Loucy (cell line): ENCODE data around the gene XRCC3.

Experiments
- H2AFZ ChIP-seq: fragments of 200-600 bp; sonication (generic); 2 replicates; pipeline ENCODE4 v1.6.0; 2016; ENCODE audit warnings: antibody characterized with exemption, mild to moderate bottlenecking, low read length, moderate library complexity
- H3F3A ChIP-seq: fragments of 200-600 bp; 2 replicates; pipeline ENCODE4 v1.6.0; 2016; ENCODE audit warnings: antibody characterized with exemption, low read depth, mild to moderate bottlenecking
- H3K27me3 ChIP-seq: fragments of 200-600 bp; sonication (generic); 2 replicates; pipeline ENCODE4 v1.6.1; 2014; ENCODE audit warnings: low read length, mild to moderate bottlenecking; ENCODE audit not compliant: insufficient read depth, poor library complexity, severe bottlenecking
- H3K36me3 ChIP-seq: fragments of 200-600 bp; sonication (generic); 2 replicates; pipeline ENCODE4 v1.6.1; 2016; ENCODE audit warnings: low read length; ENCODE audit not compliant: insufficient read depth
- H3K4me1 ChIP-seq: fragments of 200-600 bp; sonication (generic); 2 replicates; pipeline ENCODE4 v1.5.1; 2014; ENCODE audit warnings: low read length, mild to moderate bottlenecking; ENCODE audit not compliant: insufficient read depth, poor library complexity, severe bottlenecking
- H3K4me2 ChIP-seq: fragments of 200-600 bp; sonication (generic); 2 replicates; pipeline ENCODE4 v1.6.0; 2014; ENCODE audit warnings: antibody characterized with exemption, low read length, low read depth, mild to moderate bottlenecking; ENCODE audit not compliant: poor library complexity, severe bottlenecking
- H3K4me3 ChIP-seq: fragments of 200-600 bp; sonication (generic); 2 replicates; pipeline ENCODE4 v1.5.1; 2014; ENCODE audit warnings: low read length, mild to moderate bottlenecking, mixed read lengths; ENCODE audit not compliant: poor library complexity, severe bottlenecking
- H3K79me2 ChIP-seq: fragments of 200-600 bp; sonication (generic); 2 replicates; pipeline ENCODE4 v1.6.1; 2014; ENCODE audit warnings: low read length; ENCODE audit not compliant: insufficient read depth
- H3K9ac ChIP-seq: fragments of 200-600 bp; sonication (generic); 2 replicates; pipeline ENCODE4 v1.6.0; 2014; ENCODE audit warnings: mild to moderate bottlenecking, low read depth, low read length, moderate library complexity; ENCODE audit not compliant: poor library complexity, severe bottlenecking
- H3K9me2 ChIP-seq: fragments of 200-600 bp; sonication (generic); replicated peaks from 2 replicates; pipeline ENCODE4 v1.6.1; 2016; ENCODE audit warnings: low read depth, low read length, mixed read lengths
- H3K9me3 ChIP-seq: fragments of 200-600 bp; sonication (generic); 2 replicates; pipeline ENCODE4 v1.6.1; 2014; ENCODE audit warnings: mild to moderate bottlenecking, antibody characterized with exemption, low read length, low read depth; ENCODE audit not compliant: insufficient read depth
- H4K20me1 ChIP-seq: fragments of 200-600 bp; sonication (generic); 2 replicates; pipeline ENCODE4 v1.6.0; 2014; ENCODE audit warnings: antibody characterized with exemption, low read length, mild to moderate bottlenecking; ENCODE audit not compliant: insufficient read depth, poor library complexity, severe bottlenecking
- EZH2phosphoT487 ChIP-seq: fragments of 200-600 bp; IDR thresholded peaks from 2 replicates; pipeline ENCODE4 v1.6.1; 2018; ENCODE audit warnings: antibody characterized with exemption, mild to moderate bottlenecking, moderate library complexity, borderline replicate concordance
- TF ChIP-seq, protein P1 (sequence below): fragments of 200-600 bp; sonication (generic); conservative IDR thresholded peaks from 2 replicates; pipeline ENCODE4 v1.5.1; 2014; ENCODE audit warnings: mild to moderate bottlenecking, antibody characterized with exemption, low read length

Gene XRCC3

DNA sequence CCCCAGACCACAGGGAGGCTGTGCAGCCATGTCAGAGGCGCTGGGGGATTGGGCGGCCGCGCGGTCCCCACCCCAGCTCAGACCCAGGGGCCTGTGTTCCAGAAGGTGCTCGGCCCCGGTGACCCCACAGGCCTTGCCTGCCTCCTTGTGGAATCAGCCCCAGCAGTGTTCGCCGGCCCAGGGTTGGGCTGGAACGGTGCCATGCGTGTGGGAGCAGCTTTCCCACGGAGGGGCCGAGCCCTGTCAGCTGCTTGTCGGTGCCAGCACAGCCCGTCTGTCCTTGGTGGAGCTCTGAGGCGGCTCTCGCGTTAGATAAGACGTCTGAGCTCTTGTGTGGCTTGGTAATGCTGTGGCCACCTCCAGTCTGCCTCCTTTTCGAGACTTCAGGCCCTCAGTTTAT, 8.9 kb upstream of the XRCC3 start:
- Histone ChIP-seq H4K20me1 (no peaks in the 10 kb centered on the region), H3K9me2 (no peaks in the 10 kb centered on the region), H3K27me3 (no peaks in the 10 kb centered on the region), H3K9ac (no peak overlapping the region), H3K36me3 (peaks cover 2% of the 10 kb centered on the region; the same call in 1 of the 2 replicates), H3K4me2 (no peak overlapping the region), H3F3A (no peaks in the 10 kb centered on the region), H2AFZ (no peak overlapping the region), H3K79me2 (peaks cover 8% of the 10 kb centered on the region; the same call in 1 of the 2 replicates), H3K9me3 (no peaks in the 10 kb centered on the region), H3K4me3 (no peak overlapping the region), H3K4me1 (no peaks in the 10 kb centered on the region)
- TF ChIP-seq, protein P1, sequence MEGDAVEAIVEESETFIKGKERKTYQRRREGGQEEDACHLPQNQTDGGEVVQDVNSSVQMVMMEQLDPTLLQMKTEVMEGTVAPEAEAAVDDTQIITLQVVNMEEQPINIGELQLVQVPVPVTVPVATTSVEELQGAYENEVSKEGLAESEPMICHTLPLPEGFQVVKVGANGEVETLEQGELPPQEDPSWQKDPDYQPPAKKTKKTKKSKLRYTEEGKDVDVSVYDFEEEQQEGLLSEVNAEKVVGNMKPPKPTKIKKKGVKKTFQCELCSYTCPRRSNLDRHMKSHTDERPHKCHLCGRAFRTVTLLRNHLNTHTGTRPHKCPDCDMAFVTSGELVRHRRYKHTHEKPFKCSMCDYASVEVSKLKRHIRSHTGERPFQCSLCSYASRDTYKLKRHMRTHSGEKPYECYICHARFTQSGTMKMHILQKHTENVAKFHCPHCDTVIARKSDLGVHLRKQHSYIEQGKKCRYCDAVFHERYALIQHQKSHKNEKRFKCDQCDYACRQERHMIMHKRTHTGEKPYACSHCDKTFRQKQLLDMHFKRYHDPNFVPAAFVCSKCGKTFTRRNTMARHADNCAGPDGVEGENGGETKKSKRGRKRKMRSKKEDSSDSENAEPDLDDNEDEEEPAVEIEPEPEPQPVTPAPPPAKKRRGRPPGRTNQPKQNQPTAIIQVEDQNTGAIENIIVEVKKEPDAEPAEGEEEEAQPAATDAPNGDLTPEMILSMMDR, result no peak
- TF ChIP-seq EZH2phosphoT487, result no peak

DNA sequence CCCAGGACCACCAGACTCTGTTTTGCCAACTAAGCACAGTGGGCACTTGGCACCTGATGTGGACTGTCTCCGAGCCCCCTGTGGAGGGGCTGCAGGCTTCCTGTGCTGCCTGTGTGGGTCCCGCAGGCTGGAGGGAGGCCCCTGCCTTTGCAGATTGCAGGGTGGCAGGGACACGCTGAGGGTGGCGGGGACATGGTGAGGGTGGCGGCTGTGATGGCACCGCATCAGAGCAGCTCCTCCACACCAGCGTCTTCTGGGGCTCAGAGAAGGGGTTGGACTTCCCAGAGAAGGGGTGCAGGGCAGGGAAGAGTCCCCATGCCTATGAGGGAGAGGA, 8.5 kb upstream of the XRCC3 start:
- Histone ChIP-seq H3K9me2 (no peaks in the 10 kb centered on the region), H3K9me3 (no peaks in the 10 kb centered on the region), H3K27me3 (no peaks in the 10 kb centered on the region), H2AFZ (no peak overlapping the region), H3K36me3 (no peaks in the 10 kb centered on the region), H3K79me2 (peaks cover 8% of the 10 kb centered on the region; the same call in 1 of the 2 replicates), H4K20me1 (no peaks in the 10 kb centered on the region), H3K4me1 (no peaks in the 10 kb centered on the region), H3K4me2 (no peak overlapping the region), H3F3A (no peaks in the 10 kb centered on the region), H3K4me3 (no peak overlapping the region), H3K9ac (no peak overlapping the region)
- TF ChIP-seq, protein P1, result no peak
- TF ChIP-seq EZH2phosphoT487, result no peak

GRCh38 chr14:103721334-103722120, 6.3 kb upstream of the XRCC3 start:
- no peaks in the 10 kb centered on the region for H3F3A ChIP-seq
- H3K36me3 ChIP-seq, result no peaks in the 10 kb centered on the region
- no peaks in the 10 kb centered on the region for H3K4me1 ChIP-seq
- H3K9me2 ChIP-seq, result no peaks in the 10 kb centered on the region
- peaks cover 14% of the 10 kb centered on the region for H3K79me2 ChIP-seq
- no peak overlapping the region for H3K4me3 ChIP-seq
- TF ChIP-seq, protein P1, result no peak
- no peak for TF ChIP-seq EZH2phosphoT487
- H3K4me2 ChIP-seq, result no peak overlapping the region
- H2AFZ ChIP-seq, result no peak overlapping the region
- peaks cover under 1% of the 10 kb centered on the region for H4K20me1 ChIP-seq
- no peaks in the 10 kb centered on the region for H3K9me3 ChIP-seq
- H3K27me3 ChIP-seq, result no peaks in the 10 kb centered on the region
- no peak overlapping the region for H3K9ac ChIP-seq
